Endothelial cell of coronary artery (primary cell): ENCODE measurements around the gene PABPC1L2B. TPM values are rescaled to one million over a fixed set of nuclear protein-coding genes. Genes with fewer than 3 reads are reported as not detected.

Source experiments
- total RNA-seq: library from RNA; depleted of rRNA; stranded (reverse); fragments of >200 nt; gene quantifications from 2 replicates; pipeline ENCODE4 v1.2.3, GENCODE V29; 2014

Gene PABPC1L2B
- not detected in 2 replicates for total RNA-seq

GRCh38 chrX:73002733-73003132 is at the start of gene PABPC1L2B:
PABPC1L2B (plus strand) TSS chrX:73002939; CDS start chrX:73003643, 704 bp downstream.

Other genes starting within 250 kb of the PABPC1L2B start
- not detected in 2 replicates for gene DMRTC1B, start 226.0 kb upstream of the PABPC1L2B start, total RNA-seq
- gene FAM236B, start 220.3 kb upstream of the PABPC1L2B start, total RNA-seq = not detected in 2 replicates
- not detected in 2 replicates for gene FAM236D, start 194.7 kb upstream of the PABPC1L2B start, total RNA-seq
- gene FAM236C, start 90.3 kb upstream of the PABPC1L2B start, total RNA-seq = not detected in 2 replicates
- gene FAM236A, start 64.7 kb upstream of the PABPC1L2B start, total RNA-seq = not detected in 2 replicates
- not detected in 2 replicates for gene DMRTC1, start 59.1 kb upstream of the PABPC1L2B start, total RNA-seq
- gene PABPC1L2A, start 76.6 kb downstream of the PABPC1L2B start, total RNA-seq = not detected in 2 replicates
- gene NAP1L2, start 211.9 kb downstream of the PABPC1L2B start, total RNA-seq = 0.63 and 0.85 TPM in 2 replicates